Stimulated activated CD8-positive, alpha-beta memory T cell treated with anti-CD3 and anti-CD28 coated beads, Interleukin-4, amount 100 ng/mL, for 1 hour (primary cell): ENCODE data around the gene AHDC1.
A peak's percentile ranks its signal among the peaks of the same experiment; 100 is the strongest.

Experiments used
- DNase-seq, 2 donors: peaks; one replicate each; pipeline ENCODE4 v3.0.0-alpha.2; 2020; ENCODE audit warnings: low read depth in 2 of 2, low spot score in 1 of 2

The AHDC1 gene

GRCh38 chr1:27489501-27489972 is 114.4 kb downstream of the AHDC1 start:
- peak in 1 of 2 donors; percentile 3 for DNase-seq

- DNase-seq = no peak
These were observed 115.7 kb downstream of the AHDC1 start for GRCh38 chr1:27487966-27488884.

- DNase-seq = no peak
These were observed 118.6 kb downstream of the AHDC1 start for GRCh38 chr1:27485363-27485762.
